Left renal cortex interstitium (tissue), 4 donors: ENCODE measurements around the gene SCYGR8. TPM values are rescaled to one million over a fixed set of nuclear protein-coding genes. Genes with fewer than 3 reads are reported as not detected.

Experiments
- polyA plus RNA-seq, 4 donors: library from polyadenylated mRNA; unstranded; fragments of 120-200 nt; gene quantifications; one replicate each; pipeline ENCODE4 v1.2.1, GENCODE V29; 2013; ENCODE audit not compliant: insufficient read length in 4 of 4

The SCYGR8 gene
- polyA plus RNA-seq, 4 donors, result not detected

Other genes starting within 250 kb of the SCYGR8 start
- gene SCYGR2, start 147.0 kb upstream of the SCYGR8 start, polyA plus RNA-seq, result not detected
- gene SCYGR3, start 131.1 kb upstream of the SCYGR8 start, polyA plus RNA-seq, result not detected
- gene SCYGR4, start 128.4 kb upstream of the SCYGR8 start, polyA plus RNA-seq, result not detected
- not detected for gene SCYGR5, start 79.1 kb upstream of the SCYGR8 start, polyA plus RNA-seq
- gene SLC19A3, start 27.9 kb upstream of the SCYGR8 start, polyA plus RNA-seq, result 10 to 100 TPM in 2 of 4 donors, 1 to 10 TPM in 2; 5.7 to 10.4 (median 9.0) TPM
- gene SCYGR6, start 21.1 kb upstream of the SCYGR8 start, polyA plus RNA-seq, result not detected
- gene SCYGR7, start 17.6 kb upstream of the SCYGR8 start, polyA plus RNA-seq, result not detected
- under 1 TPM; 0.23 to 0.61 (median 0.42) TPM for gene CCL20, start 67.9 kb downstream of the SCYGR8 start, polyA plus RNA-seq
- gene DAW1, start 125.7 kb downstream of the SCYGR8 start, polyA plus RNA-seq, result under 1 TPM; 0.37 to 0.95 (median 0.66) TPM